Measurements from ENCODE around the gene SRP14.
"Not testable (repeated sequence)": the region's sequence is repeated elsewhere in the genome, so short reads cannot be mapped to it uniquely, and the experiment has no call there.

Gene SRP14, protein sequence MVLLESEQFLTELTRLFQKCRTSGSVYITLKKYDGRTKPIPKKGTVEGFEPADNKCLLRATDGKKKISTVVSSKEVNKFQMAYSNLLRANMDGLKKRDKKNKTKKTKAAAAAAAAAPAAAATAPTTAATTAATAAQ

GRCh38 chr15:40038638-40039543 lies at the start of gene SRP14:
SRP14 (minus strand) TSS chr15:40039181; CDS start chr15:40039116, 65 bp downstream.
- peak; percentile 98 for DNase-seq (ENCODE audit: low read depth, low spot score)

DNA sequence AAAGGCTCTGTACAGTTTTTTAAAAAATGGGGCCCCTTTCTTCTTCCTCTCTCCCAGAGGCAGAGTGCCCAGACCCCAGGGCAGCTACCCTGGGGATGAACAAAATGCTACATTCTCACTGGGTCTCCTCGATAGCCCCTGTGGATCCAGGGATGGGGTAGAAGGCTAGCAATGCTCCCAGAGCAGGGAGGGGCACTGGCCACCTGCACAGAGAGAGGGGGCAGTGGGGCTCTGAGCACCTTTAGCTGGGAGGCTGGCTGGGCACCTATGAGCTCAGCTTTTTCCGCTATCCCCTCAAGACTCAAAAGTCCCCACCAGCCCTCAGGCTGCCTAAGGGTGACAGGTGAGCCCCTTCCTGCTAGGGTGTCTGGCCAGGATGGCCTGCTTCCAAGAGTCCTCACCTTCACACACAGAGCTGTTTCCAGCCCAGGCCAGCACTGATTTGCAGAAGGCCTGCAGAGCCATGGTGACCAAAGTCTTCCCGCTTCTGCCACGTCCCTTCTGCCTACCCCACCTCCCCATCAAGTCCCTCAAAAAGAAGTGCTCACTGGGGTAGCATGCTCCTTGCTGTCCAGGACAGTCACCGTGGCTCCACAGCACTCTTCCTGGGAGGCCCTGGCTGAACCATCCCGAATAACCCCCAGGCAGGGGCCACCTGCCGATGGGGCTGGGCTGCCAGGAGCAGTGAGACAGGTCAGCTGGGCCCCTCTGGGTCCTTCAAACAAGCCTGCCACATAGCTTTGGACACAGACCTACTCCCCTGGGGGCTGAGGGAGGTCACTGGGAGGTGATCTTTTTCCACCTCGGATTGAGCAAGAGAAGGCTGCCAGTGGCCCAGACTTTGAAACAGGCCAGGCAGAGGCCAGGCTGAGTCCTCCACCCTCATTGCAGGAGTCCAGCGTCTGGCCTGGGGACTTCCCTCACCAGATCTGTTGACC lies 49.3 kb upstream of the SRP14 start:
- peak; percentile 97 for DNase-seq (ENCODE audit: low read depth, low spot score)

GRCh38 chr15:40087068-40087810 lies 48.3 kb upstream of the SRP14 start:
- DNase-seq (ENCODE audit: low read depth, low spot score) = no peak

DNA sequence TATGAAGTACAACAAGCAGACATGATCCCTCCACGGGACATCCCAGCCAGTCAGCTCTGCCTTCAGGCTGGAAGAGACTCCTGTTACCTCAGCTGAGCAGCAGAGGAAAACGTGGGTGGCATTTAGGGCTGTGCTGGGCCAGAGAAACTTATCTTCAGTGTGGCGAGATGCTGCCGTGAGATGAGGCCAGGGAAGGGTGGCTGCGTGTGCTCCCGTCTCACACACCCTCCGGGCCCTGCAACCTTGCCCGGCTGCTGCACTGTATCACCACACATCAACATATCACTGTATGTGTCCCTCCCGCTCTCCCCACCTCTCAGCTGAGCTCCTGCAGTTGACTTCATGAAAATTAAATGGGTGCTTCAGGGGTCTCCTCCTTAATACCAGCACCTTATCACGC lies 46.3 kb upstream of the SRP14 start:
- DNase-seq (ENCODE audit: low read depth, low spot score) = no peak

GRCh38 chr15:40084650-40085049 lies 45.7 kb upstream of the SRP14 start:
- DNase-seq (ENCODE audit: low read depth, low spot score) = no peak

DNA sequence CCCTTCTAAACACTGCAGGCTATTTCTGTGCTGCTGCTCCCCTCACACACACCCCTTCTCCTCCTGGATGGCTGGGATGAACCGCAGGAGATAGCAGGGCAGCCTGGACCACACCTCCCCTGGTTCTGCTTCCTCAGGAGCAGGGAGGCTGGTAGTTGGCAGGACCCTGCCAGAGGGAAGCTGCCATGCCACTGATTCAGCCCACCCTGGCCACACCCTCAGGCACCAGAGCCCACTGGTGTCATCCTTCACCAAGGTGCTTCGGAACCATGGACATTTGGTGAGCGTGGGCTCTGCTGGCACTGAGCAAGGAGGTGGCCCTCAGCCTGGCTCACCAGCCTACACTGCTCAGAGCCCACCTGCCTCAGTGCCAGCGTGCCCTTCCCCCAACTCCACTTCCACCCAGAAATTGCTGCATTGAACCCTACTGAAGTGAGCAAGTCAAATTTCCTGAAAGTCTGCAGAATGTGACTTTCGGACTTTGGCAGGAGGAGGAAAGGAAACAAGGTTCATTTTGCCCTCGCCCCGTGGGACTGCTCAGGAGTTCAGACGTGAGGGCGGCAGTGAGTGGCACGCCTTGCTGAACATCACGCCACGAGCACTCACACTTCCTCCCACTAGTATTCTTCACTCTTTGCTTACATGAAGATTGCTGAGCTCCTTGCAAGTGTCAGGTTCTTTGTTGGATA lies 43.4 kb upstream of the SRP14 start:
- DNase-seq (ENCODE audit: low read depth, low spot score) = no peak

GRCh38 chr15:40081691-40082194 lies 42.8 kb upstream of the SRP14 start:
- DNase-seq (ENCODE audit: low read depth, low spot score) = peak; percentile 93

DNA sequence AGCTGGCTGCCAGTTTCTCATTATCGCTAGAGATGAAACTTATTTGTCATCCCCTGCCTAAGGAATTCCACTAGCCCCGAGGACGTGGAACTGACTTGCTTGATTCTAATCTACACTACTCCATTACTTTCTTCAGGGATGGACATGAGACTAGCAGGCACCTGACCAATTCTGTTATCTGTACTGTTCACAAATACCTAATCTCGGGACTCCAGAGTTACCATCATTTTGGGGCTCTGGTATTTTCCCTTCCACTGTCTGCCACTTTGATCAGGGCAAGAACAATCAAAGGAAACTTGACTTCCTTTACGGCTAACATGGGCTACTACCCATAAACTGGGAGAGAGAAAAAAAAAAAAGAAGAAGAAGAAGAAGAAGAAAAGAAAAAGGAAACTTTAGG lies 41.9 kb upstream of the SRP14 start:
- DNase-seq (ENCODE audit: low read depth, low spot score) = no peak

DNA sequence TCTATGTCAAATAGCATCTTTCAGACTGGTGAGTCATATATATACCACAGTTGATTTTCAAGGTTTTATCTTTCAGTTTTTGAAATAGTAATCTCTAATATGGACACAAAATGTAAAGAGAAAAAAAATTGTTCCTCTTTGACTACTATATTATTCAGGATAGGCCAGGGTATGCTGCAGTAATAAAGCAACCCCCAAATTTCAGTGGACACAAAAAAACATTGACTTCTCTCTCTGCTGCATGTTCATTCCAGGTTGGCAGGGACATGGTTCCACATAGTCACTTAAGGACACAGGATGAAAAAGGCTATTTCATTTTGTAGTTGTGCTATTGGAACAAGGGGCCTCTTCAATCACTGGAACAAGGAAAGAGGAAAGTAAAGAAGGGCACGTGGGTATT lies 41.1 kb upstream of the SRP14 start:
- DNase-seq (ENCODE audit: low read depth, low spot score) = no peak

DNA sequence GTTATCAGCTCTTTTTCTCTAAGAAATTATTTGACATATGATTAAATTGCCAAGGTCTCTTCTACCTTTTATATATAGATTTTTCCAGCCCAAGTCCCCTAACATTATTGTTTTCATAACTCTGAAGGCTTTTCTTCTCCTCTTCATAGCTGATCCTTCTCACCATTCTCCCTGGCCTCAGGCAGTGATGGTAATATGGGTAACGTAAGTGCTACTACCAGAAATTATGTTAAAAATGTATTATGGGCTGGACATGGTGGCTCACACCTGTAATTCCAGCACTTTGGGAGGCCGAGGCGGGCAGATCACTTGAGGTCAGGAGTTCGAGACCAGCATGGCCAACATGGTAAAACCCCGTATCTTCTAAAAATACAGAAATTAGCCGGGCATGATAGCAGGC lies 40.5 kb upstream of the SRP14 start:
- no peak for DNase-seq (ENCODE audit: low read depth, low spot score)

DNA sequence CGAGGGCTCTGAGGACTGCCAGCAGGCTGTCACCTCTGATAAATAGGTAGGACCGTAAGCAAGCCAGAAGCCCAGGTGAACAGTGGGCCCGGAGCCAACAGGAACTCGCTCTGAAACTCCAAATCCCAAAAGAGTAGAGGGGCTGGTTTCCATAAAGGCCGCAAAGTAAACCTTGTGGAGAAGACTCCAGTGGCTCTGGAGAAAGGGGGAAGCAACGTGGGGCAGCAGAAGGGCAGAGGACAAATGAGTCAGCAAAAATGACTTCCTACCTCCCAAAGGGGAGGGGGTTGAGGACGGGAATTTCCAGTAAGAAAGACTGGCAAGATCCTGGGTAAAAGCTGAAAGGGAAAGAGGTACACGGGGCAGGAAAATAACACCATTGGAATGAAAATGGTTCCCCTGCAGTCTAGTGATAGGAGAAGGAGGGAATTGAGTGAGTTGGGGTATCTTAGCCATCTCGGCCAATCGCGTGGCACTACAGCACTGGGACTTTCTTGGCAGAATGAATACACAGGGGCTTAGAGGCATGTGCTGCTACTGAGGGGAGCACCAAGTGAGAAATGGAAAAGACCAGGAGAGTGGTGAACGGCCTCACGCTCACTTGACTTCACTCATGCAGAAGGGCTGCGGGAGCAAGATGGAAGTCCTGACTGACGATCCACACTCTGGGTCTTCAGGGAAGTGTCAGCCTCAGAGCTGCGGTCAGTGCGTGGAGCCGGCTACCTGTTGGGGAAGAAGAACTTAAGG lies 36.5 kb upstream of the SRP14 start:
- no peak for DNase-seq (ENCODE audit: low read depth, low spot score)

GRCh38 chr15:40074656-40075055 lies 35.7 kb upstream of the SRP14 start:
- not testable (repeated sequence) for DNase-seq (ENCODE audit: low read depth, low spot score)

DNA sequence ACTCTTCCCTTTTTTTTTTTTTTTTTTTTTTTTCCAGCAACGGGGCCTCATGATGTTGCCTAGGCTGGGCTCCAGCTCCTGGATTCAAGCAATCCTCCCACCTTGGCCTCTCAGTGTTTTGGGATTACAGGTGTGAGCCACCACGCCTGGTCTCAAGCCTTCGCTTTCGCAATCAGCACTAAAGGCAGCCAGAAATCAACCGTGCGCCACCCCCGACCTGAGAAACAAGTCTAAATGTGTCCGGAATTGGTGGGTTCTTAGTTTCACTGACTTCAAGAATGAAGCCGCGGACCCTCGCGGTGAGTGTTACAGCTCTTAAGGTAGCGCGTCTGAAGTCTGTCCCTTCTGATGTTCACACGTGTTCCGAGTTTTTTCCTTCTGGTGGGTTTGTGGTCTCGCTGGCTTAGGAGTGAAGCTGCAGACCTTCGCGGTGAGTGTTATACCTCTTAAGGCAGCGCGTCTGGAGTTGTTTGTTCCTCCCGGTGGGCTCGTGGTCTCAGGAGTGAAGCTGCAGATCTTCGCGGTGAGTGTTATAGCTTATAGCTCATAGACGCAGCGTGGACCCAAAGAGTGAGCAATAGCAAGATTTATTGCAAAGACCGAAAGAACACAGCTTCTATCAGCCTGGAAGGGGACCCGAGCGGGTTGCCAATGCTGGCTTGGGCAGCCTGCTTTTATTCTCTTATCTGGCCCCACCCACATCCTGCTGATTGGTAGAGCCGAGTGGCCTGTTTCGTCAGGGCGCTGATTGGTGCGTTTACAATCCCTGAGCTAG lies 34.9 kb upstream of the SRP14 start:
- DNase-seq (ENCODE audit: low read depth, low spot score) = not testable (repeated sequence)

DNA sequence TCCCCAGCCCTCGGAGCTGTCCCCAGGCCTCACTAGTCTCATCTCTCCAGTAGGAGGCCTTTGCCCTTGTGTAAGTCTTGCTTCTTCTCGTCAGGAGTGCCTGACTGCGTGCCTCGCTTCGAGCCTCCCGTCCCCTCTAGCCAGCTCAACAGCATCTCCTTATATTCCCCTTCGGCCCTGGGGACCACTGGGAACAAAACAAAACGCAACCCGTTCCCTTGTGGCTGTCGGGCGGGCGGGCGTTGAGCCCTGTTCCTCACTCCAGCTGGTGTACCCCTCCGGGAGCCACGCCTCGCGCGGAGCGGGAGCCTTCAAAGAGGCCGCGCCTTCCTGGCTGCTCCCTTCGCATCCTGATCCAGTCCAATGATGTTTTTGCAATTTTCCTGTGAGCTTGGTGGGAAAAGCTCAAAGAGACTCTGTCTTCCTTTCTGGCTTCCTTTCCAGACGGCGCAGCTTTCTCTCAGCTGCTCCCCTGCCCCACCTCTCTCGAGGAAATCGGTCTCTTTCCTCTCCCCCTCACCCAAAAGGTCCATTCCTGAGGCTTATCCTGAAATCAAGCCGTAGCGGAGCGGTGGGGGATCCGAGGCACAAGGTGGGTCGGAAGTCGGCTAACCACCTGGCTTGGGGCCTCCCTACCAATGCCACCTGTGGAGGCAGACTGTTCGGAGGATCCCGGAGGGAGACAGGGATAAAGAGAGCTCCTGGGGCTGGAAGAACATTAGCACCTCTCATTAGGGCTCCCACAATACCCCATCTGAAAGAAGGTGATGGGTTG lies 33.4 kb upstream of the SRP14 start:
- no peak for DNase-seq (ENCODE audit: low read depth, low spot score)

DNA sequence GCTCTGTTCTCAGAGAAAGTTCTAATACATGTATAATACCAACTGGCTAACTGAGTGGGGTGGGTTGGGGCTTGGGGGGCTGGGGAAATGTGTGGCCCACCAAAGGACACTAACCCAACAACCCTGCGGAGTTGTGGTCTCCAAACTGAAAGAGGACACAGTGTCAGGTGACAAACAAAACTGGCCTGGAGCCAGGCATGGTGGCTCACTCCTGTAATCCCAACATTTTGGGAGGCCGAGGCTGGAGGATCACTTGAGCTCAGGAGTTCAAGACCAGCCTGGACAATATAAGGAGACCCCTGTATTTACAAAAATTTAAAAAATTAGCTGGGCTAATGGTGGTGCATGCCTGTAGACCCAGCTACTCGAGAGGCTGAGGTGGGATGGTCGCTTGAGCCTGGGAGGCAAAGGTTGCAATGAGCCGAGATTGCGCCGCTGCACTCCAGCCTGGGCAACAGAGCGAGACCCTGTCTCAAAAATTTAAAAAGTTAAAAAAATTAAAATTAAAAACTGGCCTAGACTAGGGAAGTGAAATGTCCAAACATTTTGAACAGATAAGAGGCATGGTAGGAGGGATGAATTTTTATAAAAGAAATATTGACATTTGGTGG lies 31.7 kb upstream of the SRP14 start:
- no peak for DNase-seq (ENCODE audit: low read depth, low spot score)

- no peak for DNase-seq (ENCODE audit: low read depth, low spot score)
Observed at GRCh38 chr15:40070166-40070557, 31.2 kb upstream of the SRP14 start.

- peak; percentile 73 for DNase-seq (ENCODE audit: low read depth, low spot score)
Observed at GRCh38 chr15:40069178-40070165, 30.5 kb upstream of the SRP14 start.
